ENCODE measurements around the gene SPEF2.

Gene SPEF2

DNA sequence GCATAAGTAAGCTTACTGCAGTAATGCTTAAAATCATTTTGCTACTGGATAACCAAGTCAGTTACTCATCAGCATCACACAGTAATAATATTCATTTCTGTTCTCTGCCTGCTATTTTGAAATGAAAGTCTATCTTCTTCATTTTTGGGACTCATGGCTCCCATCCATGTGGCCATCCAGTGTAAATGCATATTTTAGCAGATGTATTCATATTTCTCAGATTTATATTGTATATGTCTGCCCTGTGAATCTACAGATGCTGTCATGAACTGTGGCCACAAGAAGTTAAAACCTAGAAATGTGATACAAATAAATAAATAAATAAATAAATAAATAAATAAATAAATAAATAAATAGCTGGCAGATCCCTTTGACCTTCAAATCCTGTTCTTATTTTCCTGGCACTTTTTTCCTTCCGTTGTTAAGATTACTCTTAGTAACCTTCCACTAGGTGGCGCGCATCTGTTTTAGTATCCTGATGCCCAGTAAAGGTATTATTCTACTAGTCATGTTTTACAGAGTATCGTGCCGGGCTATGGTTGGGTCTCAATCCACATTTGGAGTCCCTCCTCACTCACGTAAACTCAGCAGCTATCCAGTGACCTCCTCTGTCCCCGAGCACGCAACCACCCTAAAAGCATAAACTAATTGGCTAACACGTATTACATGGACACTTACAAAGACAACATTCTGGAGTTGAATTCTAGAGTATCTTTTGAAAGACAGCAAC, 159.9 kb downstream of the SPEF2 start (continued):
- TF ChIP-seq ZNF155 (tag by site-specific recombination; IDR thresholded peaks at IDR 0.05) (no peak), SP2 (tag by site-specific recombination; IDR thresholded peaks at IDR 0.05) (no peak), GLIS1 (tag by site-specific recombination; IDR thresholded peaks at IDR 0.05) (no peak), ZNF558 (tag by site-specific recombination; IDR thresholded peaks at IDR 0.05) (peak; percentile 88), ZNF843 (tag by site-specific recombination; IDR thresholded peaks at IDR 0.05) (no peak), RBAK (tag by site-specific recombination; IDR thresholded peaks at IDR 0.05) (no peak), ZNF394 (tag by site-specific recombination; IDR thresholded peaks at IDR 0.05; ENCODE audit: borderline replicate concordance) (peak; percentile 95), ZSCAN23 (tag by site-specific recombination; IDR thresholded peaks at IDR 0.05) (no peak), ZNF184 (tag by site-specific recombination; IDR thresholded peaks at IDR 0.05) (no peak), BCL6B (tag by site-specific recombination; IDR thresholded peaks at IDR 0.05) (no peak), ZNF670 (tag by site-specific recombination; IDR thresholded peaks at IDR 0.05; ENCODE audit: low read depth) (no peak), ZBTB20 (tag by site-specific recombination; IDR thresholded peaks at IDR 0.05) (no peak), ATF2 (tag by site-specific recombination; IDR thresholded peaks at IDR 0.05; ENCODE audit: low read depth) (no peak), ZNF211 (tag by site-specific recombination; IDR thresholded peaks at IDR 0.05; ENCODE audit: low read depth) (no peak), HOXD13 (CRISPR knock-in tag; IDR thresholded peaks at IDR 0.05; ENCODE audit: borderline replicate concordance) (no peak), ZNF561 (tag by site-specific recombination; IDR thresholded peaks at IDR 0.05; ENCODE audit: borderline replicate concordance) (no peak), ZNF555 (tag by site-specific recombination; conservative IDR thresholded peaks at IDR 0.05) (peak; percentile 97), ZNF639 (tag by site-specific recombination; IDR thresholded peaks at IDR 0.05) (no peak; the same call in 1 of the 2 replicates), ZNF629 (tag by site-specific recombination; IDR thresholded peaks at IDR 0.05) (peak; percentile 60), ZNF580 (tag by site-specific recombination; IDR thresholded peaks at IDR 0.05) (peak; percentile 67; the same call in 1 of the 2 replicates), ZNF530 (tag by site-specific recombination; IDR thresholded peaks at IDR 0.05; ENCODE audit: low read depth) (peak; percentile 49; the same call in 1 of the 2 replicates), ZNF624 (tag by site-specific recombination; IDR thresholded peaks at IDR 0.05) (no peak), ZNF785 (tag by site-specific recombination; IDR thresholded peaks at IDR 0.05) (no peak), ZBTB48 (tag by site-specific recombination; IDR thresholded peaks at IDR 0.05) (no peak), ZNF335 (tag by site-specific recombination; conservative IDR thresholded peaks at IDR 0.05) (no peak), ZNF768 (tag by site-specific recombination; IDR thresholded peaks at IDR 0.05) (no peak), GLI4 (tag by site-specific recombination; IDR thresholded peaks at IDR 0.05) (no peak), ZNF248 (tag by site-specific recombination; IDR thresholded peaks at IDR 0.05) (no peak), ZNF366 (tag by site-specific recombination; conservative IDR thresholded peaks at IDR 0.05) (0 out of 2 replicates have a peak, but pooled peaks have one; percentile 12), ZNF747 (tag by site-specific recombination; IDR thresholded peaks at IDR 0.05) (no peak), REPIN1 (tag by site-specific recombination; IDR thresholded peaks at IDR 0.05; ENCODE audit: low read depth) (no peak; the same call in 1 of the 2 replicates), MZF1 (tag by site-specific recombination; IDR thresholded peaks at IDR 0.05; ENCODE audit: borderline replicate concordance) (peak; percentile 42; the same call in 1 of the 2 replicates), EGR2 (tag by site-specific recombination; IDR thresholded peaks at IDR 0.05; ENCODE audit: low read depth) (no peak), ZNF391 (tag by site-specific recombination; IDR thresholded peaks at IDR 0.05; ENCODE audit: borderline replicate concordance, low read depth) (no peak), TRIM28 (IDR thresholded peaks at IDR 0.05; ENCODE audit: borderline replicate concordance, low read length) (no peak)
- TF ChIP-seq, protein P1, sequence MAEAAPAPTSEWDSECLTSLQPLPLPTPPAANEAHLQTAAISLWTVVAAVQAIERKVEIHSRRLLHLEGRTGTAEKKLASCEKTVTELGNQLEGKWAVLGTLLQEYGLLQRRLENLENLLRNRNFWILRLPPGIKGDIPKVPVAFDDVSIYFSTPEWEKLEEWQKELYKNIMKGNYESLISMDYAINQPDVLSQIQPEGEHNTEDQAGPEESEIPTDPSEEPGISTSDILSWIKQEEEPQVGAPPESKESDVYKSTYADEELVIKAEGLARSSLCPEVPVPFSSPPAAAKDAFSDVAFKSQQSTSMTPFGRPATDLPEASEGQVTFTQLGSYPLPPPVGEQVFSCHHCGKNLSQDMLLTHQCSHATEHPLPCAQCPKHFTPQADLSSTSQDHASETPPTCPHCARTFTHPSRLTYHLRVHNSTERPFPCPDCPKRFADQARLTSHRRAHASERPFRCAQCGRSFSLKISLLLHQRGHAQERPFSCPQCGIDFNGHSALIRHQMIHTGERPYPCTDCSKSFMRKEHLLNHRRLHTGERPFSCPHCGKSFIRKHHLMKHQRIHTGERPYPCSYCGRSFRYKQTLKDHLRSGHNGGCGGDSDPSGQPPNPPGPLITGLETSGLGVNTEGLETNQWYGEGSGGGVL (tag by site-specific recombination; IDR thresholded peaks at IDR 0.05), result no peak

Data from HEK293 (cell line).